ENCODE results near the gene NCCRP1.

The NCCRP1 gene

DNA sequence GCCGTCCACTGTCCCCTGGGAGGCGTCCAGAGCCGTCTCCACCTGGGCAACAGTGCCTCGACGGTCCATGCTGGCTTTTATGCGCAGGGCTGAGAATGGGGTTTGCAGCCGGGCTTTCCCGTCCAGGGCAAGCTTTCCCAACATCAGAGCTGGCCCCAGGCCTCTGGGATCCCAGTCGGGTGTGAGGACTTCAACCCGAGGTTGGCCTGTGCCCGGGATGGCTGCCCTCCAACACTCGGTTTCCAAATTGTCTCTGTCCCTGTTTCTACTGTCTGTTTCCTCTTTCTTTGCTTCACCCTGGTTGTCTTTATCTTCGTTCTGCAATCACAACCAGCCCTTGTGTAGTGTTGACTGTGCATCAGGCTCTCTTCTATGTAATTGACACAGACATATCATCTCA, 52.0 kb downstream of the NCCRP1 start, which contains the start of gene IFNL4:
Gene IFNL4 (minus strand): TSS at position 51 of the 400 bp plus-strand sequence.
- no peak for DNase-seq

- no peak for DNase-seq
These were observed 54.3 kb downstream of the NCCRP1 start for GRCh38 chr19:39251081-39251480.
